Activated naive CD8-positive, alpha-beta T cell treated with anti-CD3 and anti-CD28 coated beads, Interleukin-2, amount 50 U/mL, for 16 hours (primary cell): Measurements from ENCODE around the gene IL1RAPL2.
"Not testable (repeated sequence)": the region's sequence is repeated elsewhere in the genome, so short reads cannot be mapped to it uniquely, and the experiment has no call there.

Experiments
- DNase-seq: peaks from one replicate; pipeline ENCODE4 v3.0.0-alpha.2; 2020; ENCODE audit warnings: low read depth, low spot score

Gene IL1RAPL2

DNA sequence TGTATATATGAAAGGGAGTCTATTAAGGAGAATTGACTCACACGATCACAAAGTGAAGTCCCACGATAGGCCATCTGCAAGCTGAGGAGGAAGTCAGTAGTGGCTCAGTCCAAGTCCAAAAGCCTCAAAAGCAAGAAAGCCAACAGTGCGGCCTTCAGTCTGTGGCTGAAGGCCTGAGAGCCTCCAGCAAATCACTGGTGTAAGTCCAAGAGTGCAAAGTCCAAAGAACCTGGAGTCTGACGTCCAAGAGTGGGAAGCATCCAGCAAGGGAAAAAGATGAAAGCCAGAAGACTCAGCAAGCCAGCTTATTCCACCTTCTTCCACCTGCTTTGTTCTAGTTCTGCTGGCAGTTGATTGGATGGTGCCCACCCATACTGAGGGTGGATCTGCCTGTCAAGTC is 104.1 kb downstream of the IL1RAPL2 start:
- DNase-seq: no peak

DNA sequence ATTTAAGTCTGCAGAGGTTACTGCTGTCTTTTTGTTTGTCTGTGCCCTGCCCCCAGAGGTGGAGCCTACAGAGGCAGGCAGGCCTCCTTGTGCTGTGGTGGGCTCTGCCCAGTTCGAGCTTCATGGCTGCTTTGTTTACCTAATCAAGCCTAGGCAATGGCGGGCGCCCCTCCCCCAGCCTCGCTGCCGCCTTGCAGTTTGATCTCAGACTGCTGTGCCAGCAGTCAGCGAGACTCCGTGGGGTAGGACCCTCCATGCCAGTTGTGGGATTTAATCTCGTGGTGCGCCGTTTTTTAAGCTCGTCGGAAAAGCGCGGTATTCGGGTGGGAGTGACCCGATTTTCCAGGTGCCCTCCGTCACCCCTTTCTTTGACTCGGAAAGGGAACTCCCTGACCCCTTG is 111.5 kb downstream of the IL1RAPL2 start:
- DNase-seq: not testable (repeated sequence)

DNA sequence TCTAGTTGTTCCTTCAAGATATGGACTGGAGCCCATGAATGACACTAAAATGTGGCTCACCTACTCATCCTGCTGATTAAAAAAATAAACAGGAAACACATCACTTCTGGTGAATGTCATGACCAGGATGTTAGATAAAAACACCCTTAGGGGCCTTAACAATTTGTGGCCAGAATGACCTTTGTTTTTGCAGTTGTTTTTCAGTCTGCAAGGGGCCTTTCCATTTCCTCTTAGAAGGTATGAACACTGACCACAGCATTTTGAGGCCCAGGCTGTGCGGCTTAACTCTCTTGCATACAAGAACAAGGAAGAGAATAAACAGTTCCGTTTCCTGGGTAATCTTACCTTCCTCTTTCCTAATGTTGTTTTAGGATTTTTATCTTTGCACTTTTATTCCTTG is 113.2 kb downstream of the IL1RAPL2 start:
- DNase-seq: no peak

DNA sequence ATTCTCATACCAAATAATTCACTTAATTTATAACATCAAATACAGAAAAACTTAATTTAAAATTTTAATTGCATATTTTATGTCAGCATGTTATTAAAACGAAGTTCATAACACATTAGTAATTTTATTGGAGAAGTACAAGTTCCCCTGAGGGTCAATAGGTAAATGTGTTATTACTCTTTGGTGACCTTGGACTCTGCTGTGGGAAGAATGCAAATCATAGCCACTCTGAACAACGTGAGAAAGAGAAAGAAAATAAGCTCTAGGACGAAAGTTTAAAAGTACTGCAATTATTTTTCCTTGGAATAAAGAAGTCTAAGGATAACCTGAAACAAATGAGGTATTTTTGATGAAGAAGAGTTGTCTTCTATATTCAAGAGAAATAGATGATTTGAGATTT is 115.2 kb downstream of the IL1RAPL2 start:
- DNase-seq: no peak

DNA sequence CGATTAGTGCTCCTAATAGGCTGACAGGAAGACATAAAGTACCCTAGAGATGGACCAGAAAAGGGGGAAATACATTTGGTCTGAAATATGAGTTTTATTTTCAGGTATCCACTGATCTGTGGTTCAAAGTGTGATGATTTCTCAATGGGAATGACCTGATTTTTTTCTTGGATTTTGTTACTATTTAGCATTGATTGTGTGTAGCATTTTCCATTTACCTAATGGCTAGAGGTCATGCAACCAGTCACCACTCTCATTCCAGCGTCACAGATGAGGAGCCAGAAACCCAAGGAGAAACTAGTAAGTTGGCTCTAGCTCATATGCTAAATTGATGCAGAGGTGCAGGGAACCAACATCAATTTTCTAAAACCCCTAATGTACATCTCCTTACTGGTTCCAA is 118.1 kb downstream of the IL1RAPL2 start:
- no peak for DNase-seq

DNA sequence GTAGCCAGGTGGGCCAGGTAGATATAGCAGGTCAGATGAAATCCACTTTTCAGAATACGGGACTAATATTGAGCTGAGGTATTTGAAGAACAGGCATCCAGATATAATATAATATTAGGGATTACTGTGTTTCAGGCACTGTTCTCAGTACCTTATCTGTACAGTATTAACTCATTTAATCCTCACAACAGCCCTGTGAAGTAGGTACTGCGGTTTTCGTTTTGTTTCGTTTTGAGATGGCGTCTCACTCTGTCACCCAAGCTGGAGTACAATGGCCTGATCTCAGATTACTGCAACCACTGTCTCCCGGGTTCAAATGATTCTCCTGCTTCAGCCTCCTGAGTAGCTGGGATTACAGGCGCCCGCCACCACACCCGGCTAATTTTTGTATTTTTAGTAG is 129.6 kb downstream of the IL1RAPL2 start:
- DNase-seq: no peak

DNA sequence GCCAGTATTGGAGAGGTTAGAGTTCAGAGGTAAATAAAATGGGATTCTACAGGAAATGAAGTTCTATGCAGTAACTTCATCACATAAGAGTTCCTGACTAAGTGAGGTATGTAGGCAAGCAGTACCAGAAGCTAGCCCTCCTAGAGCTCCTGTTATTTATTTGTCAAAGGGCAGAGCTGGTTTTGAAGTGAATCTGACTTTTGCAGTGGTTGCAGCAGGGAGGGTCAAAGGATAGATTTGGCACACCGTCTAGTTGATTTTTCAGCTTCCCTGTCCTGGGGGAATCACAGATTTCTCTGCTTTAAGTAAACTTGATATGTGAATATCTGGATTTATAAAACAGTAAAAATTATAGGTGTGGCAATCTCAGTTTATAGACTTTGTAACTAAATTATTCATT is 130.7 kb downstream of the IL1RAPL2 start:
- DNase-seq: no peak

DNA sequence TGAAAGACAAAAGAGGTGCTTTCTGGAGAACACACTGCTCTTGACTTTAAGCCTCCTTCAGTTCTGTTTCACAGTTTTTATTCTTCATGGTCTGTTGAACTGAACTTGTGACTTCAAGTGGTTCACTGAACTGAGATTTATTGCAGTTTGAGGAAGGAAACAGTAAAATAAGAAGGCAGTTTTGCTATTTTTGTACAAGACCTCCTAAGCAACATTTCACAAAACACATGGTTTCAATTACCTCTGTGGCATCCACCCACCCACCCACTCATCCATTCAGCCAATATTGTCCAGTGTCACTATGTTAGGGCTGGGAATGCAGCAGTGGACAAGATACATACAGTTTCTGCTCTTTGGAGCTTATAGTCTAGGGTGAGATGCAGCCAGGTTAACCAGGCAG is 131.3 kb downstream of the IL1RAPL2 start:
- DNase-seq: no peak

DNA sequence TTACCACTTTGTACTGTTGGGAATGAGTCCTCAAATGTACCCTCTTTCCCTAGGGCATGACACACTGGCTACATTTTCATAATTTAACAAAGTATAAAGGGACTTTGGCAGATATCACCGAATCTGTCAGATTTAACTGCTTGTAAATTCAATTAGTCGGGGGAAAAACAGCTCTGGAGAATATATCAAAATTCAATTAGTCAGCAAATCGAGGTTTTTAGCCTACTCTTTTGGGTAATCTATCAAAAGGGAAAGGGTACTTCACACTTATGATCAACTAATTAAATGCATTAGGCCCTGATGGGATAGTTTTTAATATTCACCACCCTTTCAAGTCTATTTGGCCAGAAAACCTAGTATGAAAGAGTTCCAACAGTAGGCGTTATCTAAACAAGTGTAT is 141.0 kb downstream of the IL1RAPL2 start:
- DNase-seq: no peak

DNA sequence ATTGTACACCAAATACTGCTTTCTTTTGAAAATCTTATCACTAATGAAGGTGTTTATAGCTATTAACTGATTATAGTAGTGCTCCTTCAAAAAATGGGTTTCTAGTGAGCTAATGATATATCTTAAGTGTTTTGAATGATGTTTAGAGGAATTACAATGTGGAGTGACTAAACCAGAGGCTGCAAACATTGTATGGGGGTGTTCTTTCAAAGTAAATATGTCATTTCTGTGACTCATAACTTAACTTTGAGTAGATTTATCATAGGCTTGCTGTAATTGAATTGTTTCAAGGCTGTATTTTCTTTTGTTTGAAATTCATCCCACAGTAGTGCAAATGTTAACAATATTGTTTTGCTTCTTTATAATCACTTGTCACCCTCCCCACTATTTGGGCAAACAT is 141.6 kb downstream of the IL1RAPL2 start:
- DNase-seq: no peak

DNA sequence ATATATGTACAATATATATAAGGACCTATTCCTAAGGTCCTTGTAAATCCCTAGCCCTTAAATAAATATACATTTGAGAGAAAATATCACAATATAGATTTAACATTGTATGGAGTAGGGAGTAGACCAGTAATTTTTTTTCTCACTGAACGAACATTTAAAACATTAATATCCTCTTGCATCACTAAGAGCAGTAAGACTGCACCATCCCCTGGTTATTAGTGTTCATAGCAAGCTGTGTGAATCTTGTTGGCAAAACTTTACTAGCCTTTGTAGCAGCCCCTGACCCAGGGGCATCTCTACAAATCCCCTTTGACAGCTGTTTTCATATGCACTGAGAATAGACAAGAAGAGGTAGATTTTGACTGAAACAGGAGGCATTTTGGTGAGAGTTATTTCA is 146.5 kb downstream of the IL1RAPL2 start:
- DNase-seq: no peak

DNA sequence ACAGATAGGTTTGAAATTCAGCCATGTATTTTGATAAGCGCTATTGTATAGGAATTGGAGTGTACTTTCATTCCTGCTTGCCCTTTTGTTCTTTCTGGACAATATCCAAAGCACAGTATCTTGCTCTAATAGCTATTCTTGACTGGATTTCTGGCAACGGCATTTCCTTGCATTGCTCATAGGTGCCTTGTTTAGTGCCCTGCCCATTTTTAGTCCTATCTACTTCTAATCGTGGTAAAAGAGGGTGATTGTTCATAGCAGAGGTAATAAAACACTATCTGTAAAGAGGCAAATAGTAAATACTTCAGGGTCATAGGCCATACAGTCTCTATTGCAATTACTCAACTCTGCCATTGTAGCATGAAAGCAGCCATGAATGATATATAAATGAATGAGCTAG is 155.9 kb downstream of the IL1RAPL2 start:
- no peak for DNase-seq

DNA sequence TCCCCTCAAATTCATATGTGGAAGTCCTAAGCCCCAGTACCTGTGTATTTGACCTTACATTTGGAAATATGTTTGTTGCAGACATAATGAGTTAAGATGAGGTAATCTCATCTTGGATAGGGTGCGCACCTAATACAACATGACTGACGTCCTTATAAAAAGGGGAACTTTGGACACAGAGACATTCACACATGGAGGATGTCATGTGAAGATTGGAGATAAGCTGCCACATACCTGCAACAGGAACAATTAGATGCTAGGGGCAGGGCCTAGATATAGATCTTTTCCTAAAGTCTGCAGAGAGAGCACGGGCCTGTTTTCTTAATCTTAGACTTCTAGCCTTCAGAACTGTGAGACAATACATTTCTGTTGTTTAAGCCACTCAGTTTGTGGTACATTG is 162.5 kb downstream of the IL1RAPL2 start:
- DNase-seq: no peak

DNA sequence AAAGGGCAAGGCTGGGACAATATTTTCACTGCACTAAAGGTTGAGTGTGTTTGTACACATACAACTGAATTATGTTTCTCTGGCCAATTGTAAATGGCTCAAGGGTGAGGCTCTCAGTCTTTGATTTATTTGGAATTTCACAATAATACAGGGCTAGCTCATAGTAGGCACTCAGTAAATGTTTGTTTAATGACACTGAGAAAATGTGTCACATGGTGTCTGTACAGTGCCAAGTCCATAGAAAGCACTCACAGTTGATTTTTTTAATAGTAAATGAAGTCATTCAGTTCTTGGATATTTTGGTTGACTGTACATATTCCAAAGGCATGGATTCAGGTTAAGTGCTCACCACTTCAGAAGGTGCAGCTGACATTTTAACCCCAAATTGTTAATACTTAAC is 176.4 kb downstream of the IL1RAPL2 start:
- no peak for DNase-seq

DNA sequence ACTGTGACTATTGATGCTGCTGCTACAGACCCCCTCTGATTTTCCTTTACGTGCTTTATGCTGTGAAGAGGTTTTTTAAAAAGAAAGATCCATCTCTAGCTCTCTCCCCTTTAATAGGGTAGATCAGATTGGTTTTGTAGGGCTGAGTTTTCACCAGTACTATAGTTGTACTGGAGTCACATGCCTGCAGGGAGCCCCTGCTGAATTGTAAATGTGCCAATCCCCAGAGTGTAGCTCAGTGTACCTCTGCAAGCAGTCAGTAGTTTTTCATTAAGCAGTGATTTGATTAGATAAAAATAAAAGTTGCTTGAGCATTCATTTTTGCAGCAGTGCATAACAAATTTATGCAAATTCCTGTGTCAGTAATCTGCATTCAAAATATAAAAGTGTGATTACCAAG is 179.2 kb downstream of the IL1RAPL2 start:
- no peak for DNase-seq

DNA sequence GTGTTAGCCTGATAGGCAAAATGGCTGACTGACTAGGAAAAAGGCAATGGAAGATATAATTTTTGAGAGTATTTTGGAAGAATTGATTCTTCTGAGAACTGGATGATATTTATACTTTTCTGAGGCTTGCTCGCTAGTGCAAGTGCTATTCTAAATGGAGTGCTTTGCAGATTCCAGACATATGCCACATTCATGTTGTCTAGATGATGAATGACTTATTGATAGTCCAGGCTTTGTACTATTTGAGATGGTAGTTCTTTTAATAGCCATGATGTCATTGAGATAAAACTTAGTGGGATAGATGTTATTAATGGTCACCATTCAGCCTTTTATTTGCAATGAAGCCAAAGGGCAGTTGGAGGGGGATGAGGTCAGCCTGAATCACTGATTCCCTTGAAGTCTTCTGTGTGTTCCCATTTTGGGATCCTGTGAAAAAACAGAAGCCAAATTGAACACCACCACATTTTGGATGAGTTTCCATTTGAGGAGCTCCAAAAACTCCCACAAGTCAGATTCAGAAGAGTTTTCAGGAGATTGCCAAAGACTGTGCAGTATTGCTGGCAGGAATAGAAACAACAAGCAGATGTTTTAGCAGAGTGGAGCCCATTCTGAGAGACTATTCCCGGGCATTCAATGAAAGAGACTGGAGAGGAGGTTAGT is 184.1 kb downstream of the IL1RAPL2 start:
- DNase-seq: no peak

DNA sequence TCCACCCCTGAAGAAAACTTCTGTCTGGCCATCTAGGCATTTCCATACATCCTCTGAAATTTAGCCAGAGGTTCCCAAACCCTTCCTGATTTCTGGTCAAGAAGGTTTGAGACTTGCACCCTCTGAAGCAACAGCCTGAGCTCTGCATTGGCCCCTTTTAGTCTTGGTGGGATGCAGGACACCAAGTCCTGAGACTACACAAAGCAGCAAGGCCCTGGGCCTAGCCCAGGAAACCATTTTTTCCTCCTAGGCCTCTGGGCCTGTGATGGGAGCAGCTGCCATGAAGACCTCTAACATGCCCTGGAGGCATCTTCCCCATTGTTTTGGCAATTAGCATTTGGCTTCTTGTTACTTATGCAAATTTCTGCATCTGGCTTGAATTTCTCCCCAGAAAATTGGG is 196.6 kb downstream of the IL1RAPL2 start:
- DNase-seq: no peak

DNA sequence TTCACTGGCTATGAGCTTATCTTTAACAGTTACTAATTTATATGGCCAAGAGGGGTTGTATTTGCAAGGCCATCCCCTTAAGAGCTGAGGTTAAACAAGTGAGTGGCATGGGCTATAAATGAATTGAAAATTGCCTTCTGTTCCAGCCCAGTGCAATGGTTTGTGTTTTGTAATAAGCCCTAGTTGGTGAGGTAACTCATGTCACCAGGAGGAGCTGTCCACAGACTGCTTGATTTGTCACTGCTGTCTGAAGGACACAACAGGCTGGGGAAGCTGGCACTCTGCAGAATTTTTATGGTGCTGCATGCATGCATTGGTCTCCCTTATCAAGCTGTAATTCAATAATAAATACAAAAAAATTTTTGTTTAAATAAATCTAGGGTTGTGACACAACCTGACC is 223.8 kb downstream of the IL1RAPL2 start:
- no peak for DNase-seq

DNA sequence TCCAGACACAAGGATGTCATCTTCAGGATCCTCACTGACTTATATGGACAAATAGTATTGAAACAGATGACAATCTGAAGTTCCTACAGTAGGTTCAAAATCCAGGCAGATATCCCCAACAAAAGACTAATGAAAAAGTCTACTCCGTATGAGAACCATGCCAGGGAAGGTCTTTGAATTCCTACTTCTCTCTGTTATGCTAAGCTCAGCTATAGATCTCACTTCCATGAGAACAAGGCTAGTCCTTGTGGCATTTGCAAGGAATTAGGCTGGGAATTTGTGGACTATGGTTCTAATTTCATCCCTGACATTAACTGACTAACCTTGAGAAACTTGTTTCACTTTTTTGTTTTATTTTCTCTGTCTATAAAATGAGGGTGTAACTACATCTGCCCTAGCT is 229.8 kb downstream of the IL1RAPL2 start:
- no peak for DNase-seq

DNA sequence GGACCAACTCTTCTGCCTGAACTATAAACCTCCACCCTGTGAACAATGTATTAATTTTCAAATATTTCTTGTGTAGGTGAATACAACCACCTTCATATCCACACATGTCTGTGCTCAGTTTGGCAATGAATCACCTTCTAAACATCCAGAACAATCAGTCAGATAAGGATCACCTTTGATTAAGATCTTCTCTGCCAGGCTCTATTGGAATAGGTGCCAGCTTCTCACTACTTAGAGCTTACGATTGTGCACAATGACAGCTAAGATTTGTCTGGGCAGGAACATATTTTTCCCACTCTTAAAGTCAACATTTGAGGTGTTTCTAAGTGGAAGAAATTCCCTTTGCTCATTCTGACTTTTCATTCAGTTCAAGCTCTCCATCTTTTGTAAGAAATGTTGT is 237.2 kb downstream of the IL1RAPL2 start:
- DNase-seq: no peak

DNA sequence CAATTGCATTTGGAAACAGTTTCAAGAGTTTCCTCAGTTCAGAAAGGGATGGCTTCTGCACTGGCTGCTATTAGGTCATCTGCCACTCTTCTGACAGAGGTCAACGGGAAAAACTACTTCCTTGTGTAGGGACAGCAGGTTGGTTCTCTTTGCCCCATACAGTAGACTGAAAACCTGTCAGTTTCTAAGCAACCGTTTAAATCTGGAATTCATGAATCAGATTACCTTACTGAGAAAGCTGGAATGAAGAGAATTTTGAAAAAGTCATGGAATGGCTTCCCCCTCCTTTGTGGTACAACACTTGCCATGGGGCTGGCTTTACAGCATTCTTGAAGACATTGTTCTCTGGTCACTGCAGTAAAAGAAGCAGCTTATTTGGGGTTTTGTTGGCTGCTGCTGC is 240.3 kb downstream of the IL1RAPL2 start:
- no peak for DNase-seq

DNA sequence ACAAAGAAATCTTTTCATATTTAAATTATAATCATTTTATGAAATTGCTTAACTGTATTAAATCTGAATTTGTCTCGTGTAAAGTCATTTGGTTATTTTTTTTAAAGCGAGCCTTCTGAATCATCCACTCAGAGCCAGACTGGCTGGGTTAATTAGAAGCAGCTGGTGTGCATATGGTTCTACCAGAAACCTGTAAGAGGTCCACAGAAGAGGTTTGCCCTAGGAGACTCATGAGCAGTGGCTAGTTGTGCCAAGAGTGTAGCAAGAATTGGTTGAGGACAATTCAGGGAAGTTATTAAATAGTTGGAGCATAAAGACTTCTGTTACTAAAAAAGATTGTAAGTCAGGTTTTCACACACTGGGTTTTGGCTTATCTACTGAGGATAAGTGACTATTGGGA is 267.4 kb downstream of the IL1RAPL2 start:
- no peak for DNase-seq

DNA sequence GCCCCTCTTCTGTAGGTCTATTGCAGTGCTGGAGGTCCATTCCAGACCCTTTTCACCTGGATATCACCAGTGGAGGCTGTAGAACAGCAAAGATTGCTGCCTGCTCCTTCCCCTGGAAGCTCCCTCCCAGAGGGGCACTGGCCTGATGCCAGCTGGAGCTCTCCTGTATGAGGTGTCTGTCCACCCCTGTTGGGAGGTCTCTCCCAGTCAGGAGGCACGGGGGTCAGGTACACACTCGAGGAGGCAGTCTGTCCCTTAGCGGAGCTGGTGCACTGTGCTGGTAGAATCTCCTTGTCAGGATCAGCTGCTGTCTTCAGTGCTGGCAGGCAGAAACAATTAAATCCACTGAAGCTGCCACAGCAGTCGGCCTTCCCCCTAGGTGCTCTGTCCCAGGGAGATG is 276.6 kb downstream of the IL1RAPL2 start:
- no peak for DNase-seq

DNA sequence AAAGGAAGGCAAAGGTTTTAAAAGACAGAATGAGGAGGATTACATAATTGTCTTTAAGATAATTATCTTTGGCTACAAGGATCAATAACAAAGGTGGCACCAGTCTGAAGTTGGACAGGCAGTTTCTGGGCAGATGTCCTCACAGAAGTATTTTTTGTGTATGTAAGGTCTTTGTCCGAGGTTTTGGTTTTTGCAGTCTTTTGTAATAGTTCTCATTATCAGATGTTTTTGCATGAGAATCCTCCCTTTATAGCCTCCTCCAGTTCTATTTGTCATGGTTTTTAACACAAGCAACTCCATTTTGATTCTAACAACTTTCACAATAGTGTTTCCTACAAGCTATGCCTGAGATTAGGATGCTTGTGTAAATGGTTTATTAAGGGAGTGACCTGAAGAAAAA is 286.2 kb downstream of the IL1RAPL2 start:
- DNase-seq: no peak
